Myocyte (in vitro differentiated cells): ENCODE results near the gene STX3. TPM values are rescaled to one million over a fixed set of nuclear protein-coding genes. Genes with fewer than 3 reads are reported as not detected.
A peak's percentile ranks its signal among the peaks of the same experiment; 100 is the strongest.
"Not testable (repeated sequence)": the region's sequence is repeated elsewhere in the genome, so short reads cannot be mapped to it uniquely, and the experiment has no call there.

ENCODE experiments used
- DNase-seq: peaks from one replicate; pipeline ENCODE4 v3.0.0-alpha.2; 2012; ENCODE audit warnings: low read depth
- total RNA-seq: library from RNA; depleted of rRNA; stranded (reverse); fragments of >200 nt; gene quantifications from 2 replicates; pipeline ENCODE4 v1.2.3, GENCODE V29; 2014

STX3 gene
- total RNA-seq, 1 donor from 2014 or later, result 19.0 TPM

DNA sequence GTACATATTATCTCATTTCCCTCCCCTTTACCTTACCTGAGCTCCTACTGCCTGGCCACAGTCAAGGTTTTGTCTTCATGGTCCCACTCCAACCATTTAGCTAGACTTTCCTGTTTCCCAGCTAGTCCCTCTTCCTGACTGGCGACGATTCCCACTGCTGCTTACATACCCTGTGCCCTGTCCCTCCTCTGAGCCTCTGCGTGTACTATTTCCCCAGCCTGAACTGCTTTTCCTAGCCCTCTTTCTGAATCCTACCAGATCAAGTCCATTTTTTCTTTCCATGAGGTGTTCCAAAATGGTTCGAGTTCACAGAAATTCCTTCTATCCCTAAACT is 32.0 kb downstream of the STX3 start:
- no peak for DNase-seq

DNA sequence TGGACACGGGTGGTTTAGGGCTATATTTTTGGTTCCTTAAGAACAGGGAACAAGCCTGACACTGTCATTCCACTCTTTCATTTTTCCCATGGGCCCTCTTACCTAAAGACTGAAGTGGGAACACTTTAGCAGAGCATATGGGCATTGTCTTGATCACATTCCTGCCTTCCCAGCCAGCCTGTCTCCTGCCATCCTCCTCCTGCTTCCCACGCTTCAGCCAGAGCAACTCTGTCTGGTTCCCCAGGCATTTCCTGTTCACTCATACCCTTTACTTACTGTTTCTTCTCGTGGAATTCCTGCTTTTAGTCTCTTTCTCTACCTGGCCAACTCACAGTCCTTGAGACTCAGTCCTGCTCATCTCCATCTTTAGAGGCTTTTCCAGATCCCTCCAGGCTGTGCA is 32.6 kb downstream of the STX3 start:
- no peak for DNase-seq

DNA sequence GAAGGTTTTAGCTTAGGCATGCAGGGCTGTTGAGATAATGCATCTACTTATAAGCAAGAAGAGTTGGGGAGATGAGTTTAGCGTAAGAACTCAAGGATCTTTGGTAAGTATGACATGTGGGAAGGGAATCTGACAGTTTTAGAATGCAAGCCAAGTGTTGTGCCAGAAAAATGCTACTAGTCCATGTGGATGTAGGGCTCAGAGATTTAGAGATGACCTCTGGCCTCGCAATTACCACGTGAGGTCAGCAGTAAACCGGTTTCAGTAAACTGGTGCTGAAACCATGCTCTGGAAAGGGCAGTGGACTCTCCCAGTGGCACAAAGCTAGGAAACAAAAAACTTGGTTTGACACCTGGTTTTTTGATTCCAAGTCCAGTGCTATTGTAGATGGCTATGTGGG is 36.5 kb downstream of the STX3 start:
- DNase-seq, result no peak

DNA sequence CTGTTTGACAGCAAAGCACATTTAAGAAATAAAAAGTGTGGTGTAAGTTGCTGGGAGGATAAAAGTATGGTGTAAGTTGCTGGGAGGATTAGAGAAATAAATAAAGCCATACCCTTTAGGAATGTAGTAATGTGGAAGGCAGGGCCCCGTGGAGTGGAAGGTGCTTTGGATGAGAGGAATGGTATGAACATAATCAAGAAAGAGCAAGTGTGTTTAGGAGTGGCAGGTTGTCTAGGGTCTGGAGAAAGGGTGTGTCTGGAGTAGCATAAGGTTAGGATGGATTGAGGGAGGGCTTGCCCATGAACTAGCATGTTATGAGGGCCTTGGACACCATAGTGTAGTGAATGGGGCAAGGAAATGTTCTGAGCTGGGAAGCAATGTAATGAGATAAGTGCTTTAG is 37.3 kb downstream of the STX3 start:
- no peak for DNase-seq

DNA sequence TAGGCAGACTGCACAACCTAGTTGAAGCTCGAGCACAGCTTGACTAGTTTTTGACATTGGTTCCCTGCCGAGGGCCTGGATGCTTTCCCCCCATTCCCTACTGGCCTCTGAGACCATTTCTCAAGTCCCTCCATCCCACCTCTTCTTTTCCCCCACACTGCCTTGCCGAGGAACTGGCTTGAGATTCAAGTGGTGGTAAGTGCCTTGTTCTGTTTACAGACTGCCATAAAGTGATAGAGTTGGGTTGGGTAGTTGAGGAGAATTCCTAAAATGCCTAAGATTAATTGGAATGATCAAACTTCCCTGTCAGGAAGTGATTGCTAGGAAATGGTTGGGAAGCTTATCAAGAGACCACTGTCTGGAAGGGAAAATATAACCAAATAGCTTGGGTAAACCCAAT is 39.2 kb downstream of the STX3 start:
- DNase-seq, result no peak

DNA sequence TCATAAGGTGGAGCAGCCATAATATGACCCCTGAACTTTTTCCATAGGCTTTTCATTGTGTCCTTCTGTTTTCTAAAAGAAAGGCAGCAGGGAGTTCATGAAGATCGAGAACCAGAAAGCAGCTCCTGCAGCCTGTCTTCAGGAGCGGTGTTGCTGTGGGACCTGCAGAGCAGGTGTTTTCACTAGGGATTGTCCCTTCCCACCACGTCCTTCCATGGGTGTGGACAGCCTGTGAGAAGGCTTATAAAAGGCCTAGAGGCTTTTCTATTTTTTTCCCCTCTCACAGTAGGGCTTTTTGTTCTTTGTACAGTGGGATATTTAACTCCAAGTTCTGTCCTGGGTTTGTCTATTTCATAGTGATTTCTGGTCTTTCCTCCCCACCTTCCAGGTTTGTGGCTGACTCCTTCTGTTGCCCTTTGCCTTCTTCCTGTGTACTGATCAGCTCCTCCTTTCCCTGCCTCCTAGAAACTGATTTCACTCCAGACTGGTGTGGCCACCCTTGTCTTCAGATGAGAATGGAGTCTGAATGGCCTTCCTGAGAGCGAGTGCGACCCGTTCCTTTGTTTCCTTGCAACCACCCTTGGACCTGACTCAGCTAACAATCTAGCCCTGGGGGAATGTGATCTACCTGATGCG is 45.3 kb downstream of the STX3 start:
- DNase-seq, result no peak

DNA sequence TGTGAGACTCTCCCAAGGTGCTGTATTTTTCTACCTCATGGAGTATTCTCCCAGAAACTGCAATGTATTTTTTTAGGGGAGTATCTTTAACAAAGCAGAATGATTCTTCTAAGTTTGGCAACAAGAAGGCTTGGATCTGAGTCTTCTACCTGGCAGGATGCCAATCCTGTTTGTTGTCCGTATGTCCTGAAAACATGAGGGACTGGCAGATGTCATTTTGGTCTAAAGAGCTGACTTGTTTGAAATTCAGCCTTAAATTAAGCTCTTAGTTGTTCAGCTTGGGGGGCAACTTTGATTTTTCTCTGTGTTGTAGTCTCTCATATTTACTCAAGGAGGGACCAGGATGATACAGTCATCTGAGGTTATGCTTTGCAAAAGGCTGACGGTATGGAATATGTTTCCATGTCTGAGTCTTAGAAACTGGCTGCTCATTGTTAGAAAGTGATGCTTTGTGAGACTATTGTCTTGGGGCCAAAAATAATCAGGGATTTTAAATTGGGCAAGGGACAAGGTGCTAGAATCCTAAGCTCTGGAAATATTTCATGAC is 46.1 kb downstream of the STX3 start:
- no peak for DNase-seq

DNA sequence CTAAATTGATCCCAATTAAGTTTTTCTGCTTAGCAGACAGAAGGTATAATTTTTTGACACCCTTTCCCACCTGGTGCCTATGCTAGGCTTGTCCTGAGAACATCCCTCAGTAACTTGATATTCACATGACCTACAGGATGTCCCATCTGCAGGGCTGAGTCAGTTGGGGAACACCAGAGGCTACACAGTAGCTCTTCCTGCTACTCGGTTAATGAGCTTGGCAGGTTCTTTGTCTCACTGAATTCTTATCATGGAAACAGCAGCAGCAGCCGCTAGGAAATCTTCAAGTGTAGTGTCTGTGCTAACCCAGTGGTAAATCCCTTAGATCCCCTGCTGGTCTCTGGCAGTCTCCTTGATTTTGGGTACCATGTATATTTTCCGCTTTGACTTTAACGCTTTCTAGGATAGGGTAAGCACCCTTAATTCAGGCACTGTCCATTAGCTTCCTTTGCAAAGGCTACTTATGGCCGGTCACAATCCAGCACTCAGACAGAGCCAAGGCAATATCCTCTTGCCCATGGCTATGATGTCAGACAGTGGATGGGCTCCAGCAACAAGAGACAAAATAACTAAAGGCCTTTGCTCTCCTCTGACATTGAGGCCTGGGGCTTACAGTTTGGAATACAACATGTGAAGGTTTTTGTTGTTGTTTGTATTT is 46.9 kb downstream of the STX3 start:
- DNase-seq, result no peak

DNA sequence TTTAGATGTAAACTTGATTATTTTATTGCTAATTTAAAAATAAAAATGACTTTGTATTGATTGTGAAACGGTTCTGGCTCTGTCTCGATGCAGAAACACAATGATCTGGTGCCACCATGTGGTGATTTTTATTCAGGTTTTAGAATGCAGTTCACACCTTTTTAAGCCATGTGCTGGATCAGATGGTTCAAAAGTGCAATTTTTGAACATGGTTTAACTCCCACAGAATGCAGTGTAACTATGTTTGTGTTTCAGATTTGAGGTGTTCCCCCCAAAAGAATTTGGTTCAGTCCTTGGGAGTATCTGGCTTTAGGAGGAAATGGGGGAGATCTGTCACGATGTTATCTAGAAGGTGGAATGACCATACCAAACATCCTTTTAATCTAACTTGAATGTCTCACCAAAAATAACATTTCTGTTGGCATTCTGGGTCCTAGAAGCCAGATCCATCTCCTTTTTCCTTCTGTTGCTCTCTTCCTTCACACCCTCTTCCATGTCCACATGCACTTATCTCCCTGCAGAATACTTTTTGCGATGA is 47.5 kb downstream of the STX3 start:
- peak; percentile 60 for DNase-seq

DNA sequence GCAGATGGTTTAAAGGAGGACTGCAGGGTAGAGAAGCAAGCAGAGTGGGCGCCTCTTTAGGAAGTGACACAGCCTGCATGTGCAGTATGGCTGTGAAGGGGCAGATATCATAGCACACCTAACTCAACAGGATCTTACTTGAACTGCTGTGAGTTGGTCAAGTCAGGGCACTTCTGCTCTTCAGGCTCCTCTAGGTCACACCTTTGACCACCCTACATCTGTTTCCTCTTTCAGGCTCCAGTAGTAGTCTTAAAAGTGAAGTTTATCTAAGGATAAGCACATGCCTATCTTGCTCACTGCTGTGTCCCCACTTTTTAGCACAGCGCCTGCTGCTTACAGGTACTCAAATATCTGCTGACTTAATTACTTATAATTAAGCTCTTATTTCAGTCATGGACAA is 48.9 kb downstream of the STX3 start:
- DNase-seq, result no peak

DNA sequence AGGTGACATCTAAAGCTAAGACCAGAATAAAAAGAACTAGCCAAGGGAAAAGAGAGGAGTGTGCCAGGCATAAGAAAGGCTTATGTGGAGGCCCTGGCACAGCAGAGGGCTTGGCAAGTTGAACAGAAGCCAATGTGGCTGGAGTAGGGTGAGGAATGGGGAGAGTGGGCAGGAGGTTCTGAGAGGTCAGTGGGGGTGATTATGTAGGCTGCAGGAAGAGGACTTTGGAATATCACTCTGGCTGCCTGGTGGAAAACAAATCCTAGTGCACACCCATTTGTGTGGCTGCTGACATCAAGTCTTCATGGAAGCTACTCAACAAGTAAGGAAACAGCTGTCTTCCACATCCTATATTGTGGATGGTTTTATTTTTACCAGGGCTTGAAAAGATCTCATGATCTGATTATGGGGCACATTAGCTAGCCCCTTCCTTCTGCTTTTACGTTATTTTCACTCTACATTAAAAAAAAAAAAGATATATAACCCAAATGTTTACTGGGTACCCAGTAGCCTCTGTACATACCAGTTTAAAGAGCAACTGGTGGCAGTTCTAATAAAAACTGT is 52.0 kb downstream of the STX3 start:
- no peak for DNase-seq

DNA sequence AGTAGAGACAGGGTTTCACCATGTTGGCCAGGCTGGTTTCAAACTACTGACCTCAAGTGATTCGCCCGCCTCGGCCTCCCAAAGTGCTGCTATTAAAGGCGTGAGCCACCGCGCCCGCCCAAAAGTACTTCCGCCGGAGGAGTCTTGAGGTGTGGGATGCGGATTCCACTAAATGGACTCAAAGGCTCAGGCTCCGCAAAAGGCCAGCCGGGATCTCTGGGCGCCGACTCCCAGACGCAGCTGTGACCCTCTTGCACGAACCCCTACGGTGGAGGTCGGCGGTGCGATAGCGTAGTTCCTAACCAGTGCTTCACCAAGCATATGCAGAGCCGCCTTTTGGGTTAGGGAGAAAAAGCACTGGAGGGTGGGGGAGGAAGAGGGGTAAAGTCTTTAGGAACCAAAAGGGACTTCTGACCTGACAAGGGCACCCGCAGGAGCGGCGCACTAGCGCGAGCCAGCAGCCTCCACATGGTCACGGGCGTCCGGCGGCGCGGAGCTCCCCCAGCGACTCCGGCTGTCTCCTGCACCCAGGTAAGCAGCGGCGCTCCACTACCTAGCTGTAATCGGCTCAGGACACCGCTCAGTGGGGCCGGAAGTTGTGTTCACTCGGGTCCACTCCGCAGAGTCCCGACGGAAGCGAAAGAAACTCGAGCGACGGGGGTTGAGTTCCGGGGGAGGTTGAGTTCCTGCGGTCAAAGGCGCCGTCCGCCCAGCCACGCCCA is 55.2 kb downstream of the STX3 start, which contains the start of gene MRPL16:
MRPL16 (minus strand) TSS at position 590 of the 722 bp plus-strand sequence; CDS start at position 470, 120 bp downstream.
- peak; percentile 90 for DNase-seq

DNA sequence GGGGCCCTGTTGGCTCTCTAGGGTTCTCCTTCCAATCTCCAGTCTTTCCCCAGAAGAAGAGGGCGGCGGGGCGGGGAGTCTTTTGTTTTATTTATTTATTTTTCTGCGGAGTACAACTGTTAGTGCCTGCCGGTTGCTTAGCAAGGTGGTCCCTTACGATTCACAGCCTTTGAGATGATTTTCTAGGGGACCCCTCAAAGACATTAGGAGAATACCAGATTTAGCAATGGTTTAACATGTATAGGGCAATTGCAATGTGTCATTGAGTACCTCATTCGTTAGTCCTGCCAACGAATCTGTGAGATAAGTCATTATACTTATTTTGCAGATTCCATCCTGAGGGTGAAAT is 55.7 kb downstream of the STX3 start:
- no peak for DNase-seq

DNA sequence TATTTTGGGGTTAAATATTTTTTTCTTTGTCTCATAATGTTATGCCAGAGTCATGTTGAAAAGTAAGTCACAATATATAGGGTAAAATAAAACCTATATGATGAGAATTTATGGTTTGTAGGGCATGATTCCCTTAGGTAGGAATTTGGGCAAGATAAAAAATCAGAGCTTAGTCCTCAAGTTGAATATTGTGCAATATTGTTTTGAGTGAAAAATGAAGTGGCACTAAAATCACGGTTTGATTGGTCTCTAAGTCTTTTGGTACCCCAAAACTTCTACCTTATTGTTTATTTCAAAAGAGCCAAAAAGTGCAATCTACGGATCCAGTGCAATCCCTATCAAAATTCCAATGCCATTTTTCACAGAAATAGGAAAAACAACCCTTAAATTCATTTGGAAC is 57.0 kb downstream of the STX3 start:
- DNase-seq, result no peak

DNA sequence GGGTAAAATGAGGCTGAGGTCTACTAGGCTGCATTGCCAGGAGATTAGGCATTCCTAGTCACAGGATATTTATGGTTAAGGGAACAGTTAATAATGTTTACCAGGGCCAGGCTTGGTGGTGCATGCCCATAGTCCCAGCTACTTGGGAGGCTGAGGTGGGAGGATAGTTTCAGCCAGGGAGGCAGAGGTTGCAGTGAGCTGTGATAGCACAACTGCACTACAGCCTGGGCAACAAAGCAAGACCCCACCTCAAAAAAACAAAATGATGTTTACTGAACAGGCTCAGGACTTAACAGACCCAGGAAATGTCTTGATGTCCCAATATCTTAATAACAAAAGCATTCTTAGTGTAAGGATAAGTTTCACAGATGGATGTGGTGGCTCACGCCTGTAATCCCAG is 58.2 kb downstream of the STX3 start:
- DNase-seq, result no peak

DNA sequence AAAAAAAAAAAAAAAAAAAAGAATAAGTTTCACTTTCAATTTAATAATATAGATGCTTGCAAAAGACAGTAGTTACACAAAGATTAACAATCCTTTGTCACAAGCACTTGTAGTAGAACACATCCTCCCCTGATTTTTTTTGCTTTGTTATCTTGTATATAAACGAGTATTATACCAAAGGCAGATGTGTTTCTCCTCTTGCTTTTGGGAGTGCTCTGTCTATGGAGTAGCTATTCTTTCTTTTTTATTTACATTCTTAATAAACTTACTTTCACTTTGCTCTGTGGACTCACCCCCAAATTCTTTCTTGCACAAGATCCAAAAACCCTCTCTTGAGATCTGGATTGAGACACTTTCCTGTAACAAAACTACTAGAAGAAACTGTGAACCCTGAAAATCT is 58.8 kb downstream of the STX3 start:
- DNase-seq, result no peak

DNA sequence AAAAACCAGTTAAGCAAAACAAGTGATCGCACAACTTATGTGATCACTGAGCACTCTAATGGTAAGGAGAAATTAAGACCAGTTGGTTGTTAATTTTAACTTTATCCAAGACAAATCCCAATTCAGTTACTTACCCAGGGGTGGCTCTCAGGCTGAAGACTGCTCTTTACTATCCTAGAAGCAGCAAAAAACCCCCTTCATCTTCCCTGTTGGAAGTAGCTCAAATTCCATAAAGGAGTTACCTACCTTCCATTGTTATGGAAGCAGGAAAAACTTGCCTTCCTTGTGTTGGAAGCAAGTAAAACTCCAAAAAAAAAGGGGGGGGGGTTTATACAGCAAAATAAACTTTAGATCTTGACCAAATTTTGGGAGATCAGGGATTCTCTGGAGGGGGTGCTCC is 60.6 kb downstream of the STX3 start:
- DNase-seq, result no peak

DNA sequence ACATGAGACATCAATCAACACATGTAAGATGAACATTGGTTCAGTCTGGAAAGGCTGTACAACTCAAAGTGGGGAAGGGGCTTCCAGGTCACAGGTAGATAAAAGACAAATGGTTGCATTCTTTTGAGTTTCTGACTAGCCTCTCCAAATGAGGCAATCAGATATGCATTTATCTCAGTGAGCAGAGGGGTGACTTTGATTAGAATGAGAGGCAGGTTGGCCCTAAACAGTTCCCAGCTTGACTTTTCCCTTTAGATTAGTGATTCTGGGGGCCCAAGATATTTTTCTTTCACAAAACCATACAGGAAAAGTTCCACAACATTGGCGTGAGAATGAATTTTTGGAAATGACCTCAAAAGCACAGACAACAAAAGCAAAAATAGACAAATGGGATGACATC is 61.3 kb downstream of the STX3 start:
- not testable (repeated sequence) for DNase-seq

DNA sequence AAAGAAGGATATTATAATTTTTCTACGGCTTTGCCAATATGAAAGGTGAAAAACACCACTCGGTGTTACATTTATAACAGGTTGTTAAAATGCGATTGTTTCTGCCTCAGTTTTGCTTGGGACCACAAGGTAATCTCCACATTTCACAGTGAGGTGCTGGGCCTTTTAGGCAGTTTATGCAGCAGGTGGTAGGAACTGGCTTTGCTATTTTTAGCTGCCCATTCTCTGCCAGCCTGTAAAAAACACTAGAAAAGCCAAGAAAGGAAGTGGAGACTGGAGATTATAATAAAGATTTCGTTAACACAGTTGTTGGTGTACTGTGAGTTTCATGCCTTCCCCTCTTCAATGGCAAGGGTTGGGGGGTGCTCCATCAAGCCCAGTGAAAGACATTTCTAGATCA is 63.4 kb downstream of the STX3 start:
- peak; percentile 10 for DNase-seq

DNA sequence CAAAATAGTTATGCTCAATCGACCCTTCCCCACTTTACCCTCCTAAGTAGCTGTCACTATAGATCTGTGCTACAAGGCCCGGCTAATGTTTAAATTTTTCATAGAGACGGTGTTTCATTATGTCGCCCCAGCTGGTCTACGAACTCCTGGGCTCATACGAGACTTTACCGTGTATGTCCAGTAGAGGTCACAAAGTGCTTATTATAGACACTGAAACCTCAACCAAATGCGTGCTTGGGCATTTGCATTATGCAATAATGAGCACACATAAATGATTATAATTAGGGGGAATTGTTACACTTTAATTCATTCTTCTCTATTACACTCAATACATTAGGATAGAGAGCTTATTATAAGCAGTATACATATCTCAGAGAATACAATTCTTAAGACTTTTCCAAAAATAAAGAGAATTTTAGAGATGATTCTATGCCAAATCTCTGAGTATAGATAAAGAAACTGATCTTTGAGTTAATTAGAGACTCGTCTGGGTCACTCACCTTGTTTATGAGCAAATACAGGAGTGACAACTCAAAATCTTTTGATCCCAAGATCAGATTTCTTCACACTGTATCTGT is 67.9 kb downstream of the STX3 start:
- peak; percentile 69 for DNase-seq

DNA sequence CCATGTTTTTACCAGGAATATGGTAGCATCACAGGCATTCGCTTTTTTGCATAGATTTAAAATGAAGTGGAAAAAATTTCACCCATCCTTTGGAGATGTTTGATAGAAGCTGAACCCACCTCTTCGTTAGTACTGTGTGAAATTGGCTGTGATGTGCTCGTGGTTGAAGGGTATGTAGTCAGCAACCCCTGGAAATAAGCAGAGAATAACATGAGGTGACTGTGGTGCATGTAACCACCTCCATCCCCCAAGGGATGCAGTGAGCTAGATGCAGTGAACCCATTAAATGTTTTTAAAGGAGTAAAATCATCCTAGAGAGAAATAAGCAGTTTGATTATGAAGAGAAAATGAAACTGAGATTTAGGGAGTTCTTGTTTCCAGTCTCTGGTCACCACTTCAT is 74.2 kb downstream of the STX3 start:
- no peak for DNase-seq

DNA sequence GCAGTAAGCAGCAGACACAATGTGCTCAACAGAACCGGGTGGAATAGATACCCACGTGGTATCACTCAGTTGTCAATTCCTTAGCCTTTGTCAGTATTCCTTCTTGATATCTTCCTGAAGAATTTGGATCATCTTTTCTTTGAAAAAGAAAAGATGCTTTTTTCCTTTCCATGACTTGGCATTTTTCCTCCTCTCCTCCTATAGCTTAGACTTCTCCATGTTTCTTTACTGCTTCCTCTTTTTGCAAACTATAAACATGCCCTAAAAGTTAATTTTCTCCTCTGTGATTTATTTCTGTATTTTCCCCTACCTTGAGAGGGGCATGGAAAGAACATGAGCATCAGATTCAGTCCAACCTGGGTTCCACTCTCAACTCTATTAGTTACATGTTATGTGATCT is 78.4 kb downstream of the STX3 start:
- no peak for DNase-seq
